WTC11 (cell line): ENCODE data around the gene TMEM120A.

Source experiments
- ELF4 ChIP-seq: sonication (generic); formaldehyde crosslinking; IDR thresholded peaks from 2 replicates; pipeline ENCODE4 v1.8.1; 2022; ENCODE audit warnings: low read depth, mild to moderate bottlenecking, moderate library complexity, missing genetic modification reagents
- ETV6 ChIP-seq: sonication (generic); formaldehyde crosslinking; IDR thresholded peaks from 2 replicates; pipeline ENCODE4 v1.8.1; 2022; ENCODE audit warnings: mild to moderate bottlenecking, missing genetic modification reagents
- KAT7 ChIP-seq: sonication (generic); formaldehyde crosslinking; IDR thresholded peaks from 2 replicates; pipeline ENCODE4 v1.8.1; 2023; ENCODE audit warnings: missing genetic modification reagents, mild to moderate bottlenecking, borderline replicate concordance
- NR2C2 ChIP-seq: sonication (generic); formaldehyde crosslinking; IDR thresholded peaks from 2 replicates; pipeline ENCODE4 v1.8.0; 2022; ENCODE audit warnings: mild to moderate bottlenecking, missing genetic modification reagents
- TCF7 ChIP-seq: sonication (generic); formaldehyde crosslinking; IDR thresholded peaks from 2 replicates; pipeline ENCODE4 v1.8.0; 2022; ENCODE audit warnings: mild to moderate bottlenecking, low read depth, missing genetic modification reagents, moderate library complexity
- TEAD1 ChIP-seq: sonication (generic); formaldehyde crosslinking; IDR thresholded peaks from 2 replicates; pipeline ENCODE4 v1.8.0; 2022; ENCODE audit warnings: mild to moderate bottlenecking, missing genetic modification reagents
- TEAD4 ChIP-seq: sonication (generic); formaldehyde crosslinking; IDR thresholded peaks from 2 replicates; pipeline ENCODE4 v1.8.0; 2022; ENCODE audit warnings: mild to moderate bottlenecking, missing genetic modification reagents
- TF ChIP-seq, protein P1 (sequence below): fragments of 200-600 bp; IDR thresholded peaks from 2 replicates; pipeline ENCODE4 v1.8.0; 2022; ENCODE audit warnings: antibody characterized with exemption
- TF ChIP-seq, protein P2 (sequence below): sonication (generic); formaldehyde crosslinking; IDR thresholded peaks from 2 replicates; pipeline ENCODE4 v1.8.1; 2022; ENCODE audit warnings: low read depth, missing genetic modification reagents, borderline replicate concordance

DNA sequence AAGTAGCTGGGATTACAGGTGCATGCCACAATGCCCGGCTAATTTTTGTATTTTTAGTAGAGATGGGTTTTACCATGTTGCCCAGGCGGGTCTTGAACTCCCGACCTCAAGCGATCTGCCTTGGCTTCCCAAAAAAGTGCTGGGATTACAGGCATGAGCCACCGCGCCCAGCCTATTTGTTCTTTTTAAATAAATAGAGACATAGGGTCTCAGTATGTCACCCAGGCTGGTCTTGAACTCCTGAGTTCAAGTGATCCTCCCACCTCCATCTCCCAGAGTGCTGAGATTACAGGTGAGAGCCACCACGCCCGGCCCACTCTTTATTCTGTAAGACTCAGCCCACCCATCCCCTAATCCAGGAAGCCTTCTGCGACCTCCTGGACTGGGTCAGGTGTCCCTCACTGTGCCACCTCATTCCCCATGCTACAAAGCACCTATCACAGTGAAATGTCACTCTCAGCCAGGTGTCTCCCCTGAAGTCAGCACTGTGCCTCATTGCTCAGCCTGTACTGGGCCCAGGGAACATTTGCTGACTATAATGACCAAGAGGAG lies 2.8 kb downstream of the TMEM120A start:
- TF ChIP-seq TEAD1 (CRISPR knock-in tag) (no peak), ELF4 (no peak), TEAD4 (no peak), KAT7 (CRISPR knock-in tag) (no peak), ETV6 (CRISPR knock-in tag) (no peak), NR2C2 (CRISPR knock-in tag) (no peak), TCF7 (no peak)
- TF ChIP-seq, protein P1, sequence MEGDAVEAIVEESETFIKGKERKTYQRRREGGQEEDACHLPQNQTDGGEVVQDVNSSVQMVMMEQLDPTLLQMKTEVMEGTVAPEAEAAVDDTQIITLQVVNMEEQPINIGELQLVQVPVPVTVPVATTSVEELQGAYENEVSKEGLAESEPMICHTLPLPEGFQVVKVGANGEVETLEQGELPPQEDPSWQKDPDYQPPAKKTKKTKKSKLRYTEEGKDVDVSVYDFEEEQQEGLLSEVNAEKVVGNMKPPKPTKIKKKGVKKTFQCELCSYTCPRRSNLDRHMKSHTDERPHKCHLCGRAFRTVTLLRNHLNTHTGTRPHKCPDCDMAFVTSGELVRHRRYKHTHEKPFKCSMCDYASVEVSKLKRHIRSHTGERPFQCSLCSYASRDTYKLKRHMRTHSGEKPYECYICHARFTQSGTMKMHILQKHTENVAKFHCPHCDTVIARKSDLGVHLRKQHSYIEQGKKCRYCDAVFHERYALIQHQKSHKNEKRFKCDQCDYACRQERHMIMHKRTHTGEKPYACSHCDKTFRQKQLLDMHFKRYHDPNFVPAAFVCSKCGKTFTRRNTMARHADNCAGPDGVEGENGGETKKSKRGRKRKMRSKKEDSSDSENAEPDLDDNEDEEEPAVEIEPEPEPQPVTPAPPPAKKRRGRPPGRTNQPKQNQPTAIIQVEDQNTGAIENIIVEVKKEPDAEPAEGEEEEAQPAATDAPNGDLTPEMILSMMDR = no peak
- TF ChIP-seq, protein P2, sequence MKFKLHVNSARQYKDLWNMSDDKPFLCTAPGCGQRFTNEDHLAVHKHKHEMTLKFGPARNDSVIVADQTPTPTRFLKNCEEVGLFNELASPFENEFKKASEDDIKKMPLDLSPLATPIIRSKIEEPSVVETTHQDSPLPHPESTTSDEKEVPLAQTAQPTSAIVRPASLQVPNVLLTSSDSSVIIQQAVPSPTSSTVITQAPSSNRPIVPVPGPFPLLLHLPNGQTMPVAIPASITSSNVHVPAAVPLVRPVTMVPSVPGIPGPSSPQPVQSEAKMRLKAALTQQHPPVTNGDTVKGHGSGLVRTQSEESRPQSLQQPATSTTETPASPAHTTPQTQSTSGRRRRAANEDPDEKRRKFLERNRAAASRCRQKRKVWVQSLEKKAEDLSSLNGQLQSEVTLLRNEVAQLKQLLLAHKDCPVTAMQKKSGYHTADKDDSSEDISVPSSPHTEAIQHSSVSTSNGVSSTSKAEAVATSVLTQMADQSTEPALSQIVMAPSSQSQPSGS (CRISPR knock-in tag) = no peak
